ENCODE measurements around the gene ARHGEF16. TPM values are rescaled to one million over a fixed set of nuclear protein-coding genes. Genes with fewer than 3 reads are reported as not detected.

Gene ARHGEF16
- total RNA-seq, 1 donor from 2014 or later, result 1.7 TPM

DNA sequence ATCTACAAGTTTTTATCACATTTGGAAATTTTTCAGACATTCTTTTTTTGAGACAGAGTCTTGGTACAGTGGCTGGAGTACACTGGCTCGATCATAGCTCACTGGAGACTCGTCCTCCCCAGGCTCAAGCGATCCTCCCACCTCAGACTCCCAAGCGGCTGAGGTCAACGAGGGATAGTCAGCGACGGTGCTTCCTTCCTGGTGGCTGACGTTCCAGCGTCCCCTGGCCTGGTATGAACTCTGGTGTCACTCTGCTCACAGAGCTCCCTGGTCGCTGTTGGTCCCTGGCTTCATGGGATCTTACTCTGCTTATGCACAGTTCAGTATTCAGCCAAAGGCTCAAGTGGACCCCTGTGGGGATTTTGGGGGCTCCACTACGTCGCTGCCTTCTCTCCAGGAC, 3.5 kb upstream of the ARHGEF16 start:
- no peak overlapping the region for H3K27ac Mint-ChIP-seq (ENCODE audit: unreplicated experiment)
- DNase-seq (ENCODE audit: low spot score), result no peak
- no peak overlapping the region for H3K4me3 Mint-ChIP-seq (ENCODE audit: unreplicated experiment)
- no peaks in the 10 kb centered on the region for H3K4me1 Mint-ChIP-seq (ENCODE audit: unreplicated experiment)
- no peaks in the 10 kb centered on the region for H3K36me3 Mint-ChIP-seq (ENCODE audit: low read depth, unreplicated experiment)
- TF ChIP-seq, protein P1, sequence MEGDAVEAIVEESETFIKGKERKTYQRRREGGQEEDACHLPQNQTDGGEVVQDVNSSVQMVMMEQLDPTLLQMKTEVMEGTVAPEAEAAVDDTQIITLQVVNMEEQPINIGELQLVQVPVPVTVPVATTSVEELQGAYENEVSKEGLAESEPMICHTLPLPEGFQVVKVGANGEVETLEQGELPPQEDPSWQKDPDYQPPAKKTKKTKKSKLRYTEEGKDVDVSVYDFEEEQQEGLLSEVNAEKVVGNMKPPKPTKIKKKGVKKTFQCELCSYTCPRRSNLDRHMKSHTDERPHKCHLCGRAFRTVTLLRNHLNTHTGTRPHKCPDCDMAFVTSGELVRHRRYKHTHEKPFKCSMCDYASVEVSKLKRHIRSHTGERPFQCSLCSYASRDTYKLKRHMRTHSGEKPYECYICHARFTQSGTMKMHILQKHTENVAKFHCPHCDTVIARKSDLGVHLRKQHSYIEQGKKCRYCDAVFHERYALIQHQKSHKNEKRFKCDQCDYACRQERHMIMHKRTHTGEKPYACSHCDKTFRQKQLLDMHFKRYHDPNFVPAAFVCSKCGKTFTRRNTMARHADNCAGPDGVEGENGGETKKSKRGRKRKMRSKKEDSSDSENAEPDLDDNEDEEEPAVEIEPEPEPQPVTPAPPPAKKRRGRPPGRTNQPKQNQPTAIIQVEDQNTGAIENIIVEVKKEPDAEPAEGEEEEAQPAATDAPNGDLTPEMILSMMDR (IDR thresholded peaks at IDR 0.05; ENCODE audit: unreplicated experiment), result no peak
- H3K27me3 Mint-ChIP-seq (ENCODE audit: unreplicated experiment), result no peaks in the 10 kb centered on the region
- H3K9me3 Mint-ChIP-seq (ENCODE audit: unreplicated experiment), result no peaks in the 10 kb centered on the region

DNA sequence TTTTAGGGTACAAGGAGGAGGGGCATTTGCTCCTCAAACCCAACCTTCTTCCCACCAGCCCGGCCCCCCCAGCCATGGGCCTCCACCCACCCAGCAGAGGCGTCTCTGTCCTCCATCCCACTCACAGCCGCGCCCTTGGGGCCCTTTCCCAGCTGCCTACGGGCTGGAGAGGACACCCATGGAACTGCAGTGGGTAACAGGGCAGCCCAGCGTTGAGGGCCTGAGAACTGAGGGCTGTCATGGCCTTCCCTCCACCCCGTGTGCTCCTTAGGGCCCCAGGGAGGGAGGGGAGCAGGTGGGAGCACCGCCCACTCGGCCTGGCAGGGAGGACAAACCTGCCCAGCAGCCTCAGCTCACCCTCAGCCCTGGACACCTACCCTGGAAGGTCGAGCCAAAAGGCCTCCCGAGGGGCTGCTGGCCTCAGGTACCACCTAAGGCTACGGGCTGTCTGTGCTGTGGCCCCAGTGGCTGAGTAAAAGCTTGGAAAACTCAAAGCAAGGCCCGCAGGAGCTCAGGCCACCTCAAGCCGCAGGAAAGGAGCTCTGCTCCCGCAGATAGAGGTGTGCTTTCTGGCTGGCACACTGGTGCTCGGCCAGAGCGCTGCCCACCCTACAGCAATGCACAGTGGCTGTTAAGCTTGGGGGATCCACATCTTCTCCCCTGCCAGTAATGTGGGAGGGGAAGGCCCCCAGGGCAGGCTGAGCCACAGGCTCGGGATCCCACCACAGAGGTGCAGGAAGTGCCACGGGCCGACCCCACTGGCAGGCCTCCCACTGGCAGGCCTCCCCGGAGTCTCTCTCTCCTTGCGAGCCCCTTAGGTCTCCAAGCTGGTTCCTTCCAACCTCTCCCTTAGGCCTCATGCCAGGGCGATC, 2.2 kb upstream of the ARHGEF16 start:
- H3K4me3 Mint-ChIP-seq (ENCODE audit: unreplicated experiment), result no peak overlapping the region

DNA sequence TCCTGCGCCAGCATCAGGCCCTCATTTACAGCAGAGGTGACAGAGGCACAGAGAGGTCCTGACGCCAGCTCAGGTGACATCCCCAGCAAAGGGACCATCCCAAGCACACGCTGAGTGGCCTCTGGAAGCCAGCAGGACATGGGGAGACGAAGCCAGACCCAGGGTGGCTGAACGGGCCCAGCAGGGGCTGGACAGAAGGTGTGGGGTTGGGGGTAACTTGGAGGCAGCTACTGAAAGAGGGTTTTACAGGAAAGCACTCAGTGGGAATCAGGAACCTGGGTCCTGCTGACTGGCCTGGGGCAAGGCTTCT, 1.6 kb upstream of the ARHGEF16 start:
- Mint-ChIP-seq H3K36me3 (ENCODE audit: low read depth, unreplicated experiment) (no peaks in the 10 kb centered on the region), H3K4me3 (ENCODE audit: unreplicated experiment) (no peak overlapping the region), H3K4me1 (ENCODE audit: unreplicated experiment) (no peaks in the 10 kb centered on the region), H3K9me3 (ENCODE audit: unreplicated experiment) (no peaks in the 10 kb centered on the region), H3K27me3 (ENCODE audit: unreplicated experiment) (no peaks in the 10 kb centered on the region), H3K27ac (ENCODE audit: unreplicated experiment) (no peak overlapping the region)
- TF ChIP-seq, protein P1 (IDR thresholded peaks at IDR 0.05; ENCODE audit: unreplicated experiment), result no peak
- DNase-seq (ENCODE audit: low spot score), result no peak

More for the DNA sequence above, 2.2 kb upstream of the ARHGEF16 start:
- DNase-seq (ENCODE audit: low spot score), result no peak
- no peaks in the 10 kb centered on the region for H3K27me3 Mint-ChIP-seq (ENCODE audit: unreplicated experiment)
- H3K4me1 Mint-ChIP-seq (ENCODE audit: unreplicated experiment), result no peaks in the 10 kb centered on the region
- H3K27ac Mint-ChIP-seq (ENCODE audit: unreplicated experiment), result no peak overlapping the region
- TF ChIP-seq, protein P1 (IDR thresholded peaks at IDR 0.05; ENCODE audit: unreplicated experiment), result no peak
- no peaks in the 10 kb centered on the region for H3K36me3 Mint-ChIP-seq (ENCODE audit: low read depth, unreplicated experiment)
- H3K9me3 Mint-ChIP-seq (ENCODE audit: unreplicated experiment), result no peaks in the 10 kb centered on the region

DNA sequence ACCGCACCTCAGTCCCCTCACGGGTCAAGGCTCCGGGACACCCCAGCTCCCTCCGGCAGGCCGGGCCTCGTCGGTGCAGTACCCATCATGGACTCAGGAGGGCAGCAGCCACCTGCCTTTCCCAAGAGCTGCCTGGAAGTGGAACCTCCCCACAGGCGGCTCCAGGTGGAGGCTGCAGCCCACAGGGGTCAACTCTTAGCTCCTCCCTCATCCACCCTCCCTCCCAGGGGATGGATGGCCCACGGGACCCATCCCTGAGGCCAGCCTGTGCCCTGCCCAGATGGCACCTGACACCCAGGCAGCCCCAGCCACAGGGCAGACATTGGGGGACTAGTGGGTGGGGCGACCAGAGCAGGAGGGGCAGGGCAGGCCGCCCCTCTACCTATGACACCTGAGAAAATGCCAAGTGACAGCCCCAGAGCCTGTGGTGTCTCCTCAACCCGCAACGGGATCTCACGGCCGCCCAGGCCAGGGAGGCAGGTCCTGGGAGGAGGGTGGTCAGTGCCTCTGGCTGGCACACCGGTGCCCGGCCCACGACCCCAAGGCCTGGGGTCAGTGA, 1.2 kb upstream of the ARHGEF16 start:
- Mint-ChIP-seq H3K4me1 (ENCODE audit: unreplicated experiment) (peaks cover 2% of the 10 kb centered on the region), H3K27ac (ENCODE audit: unreplicated experiment) (no peak overlapping the region), H3K9me3 (ENCODE audit: unreplicated experiment) (no peaks in the 10 kb centered on the region), H3K4me3 (ENCODE audit: unreplicated experiment) (no peak overlapping the region), H3K27me3 (ENCODE audit: unreplicated experiment) (no peaks in the 10 kb centered on the region), H3K36me3 (ENCODE audit: low read depth, unreplicated experiment) (no peaks in the 10 kb centered on the region)
- TF ChIP-seq, protein P1 (IDR thresholded peaks at IDR 0.05; ENCODE audit: unreplicated experiment), result peak; percentile 89
- peak; percentile 91 for DNase-seq (ENCODE audit: low spot score)

Measured in endothelial cell (in vitro differentiated cells).